Duodenal mucosa (tissue), 2 donors: ENCODE measurements around the gene DCP2.

ENCODE experiments used
- H3K27ac ChIP-seq: one replicate; pipeline ENCODE4 v1.7.0; 2013; ENCODE audit warnings: low read depth, low read length
- H3K27me3 ChIP-seq, 2 donors: one replicate each; pipeline ENCODE4 v1.7.0; 2013; ENCODE audit warnings: low read length in 2 of 2, control low read depth in 1 of 2; ENCODE audit not compliant: insufficient read depth in 2 of 2, control insufficient read depth in 1 of 2
- H3K36me3 ChIP-seq, 2 donors: one replicate each; pipeline ENCODE4 v1.7.0; 2013; ENCODE audit warnings: low read length in 2 of 2, control low read depth in 1 of 2; ENCODE audit not compliant: insufficient read depth in 2 of 2, control insufficient read depth in 1 of 2
- H3K4me1 ChIP-seq, 2 donors: one replicate each; pipeline ENCODE4 v1.7.0; 2013; ENCODE audit warnings: low read length in 2 of 2, control low read depth in 1 of 2; ENCODE audit not compliant: insufficient read depth in 2 of 2, control insufficient read depth in 1 of 2
- H3K4me3 ChIP-seq, 2 donors: one replicate each; pipeline ENCODE4 v1.7.0; 2013; ENCODE audit warnings: low read length in 2 of 2, low read depth in 1 of 2
- H3K9ac ChIP-seq, 2 donors: one replicate each; pipeline ENCODE4 v1.7.0; 2013; ENCODE audit warnings: low read length in 2 of 2, low read depth in 1 of 2
- H3K9me3 ChIP-seq, 2 donors: one replicate each; pipeline ENCODE4 v1.7.0; 2013; ENCODE audit warnings: low read length in 2 of 2, control low read depth in 1 of 2; ENCODE audit not compliant: control insufficient read depth in 1 of 2

The DCP2 gene

GRCh38 chr5:113017881-113018635 lies 41.5 kb downstream of the DCP2 start:
- no peaks in the 10 kb centered on the region for H3K9me3 ChIP-seq
- peaks cover 10 to 18% of the 10 kb centered on the region in 2 donors for H3K36me3 ChIP-seq
- peaks cover 0 to 10% of the 10 kb centered on the region in 2 donors for H3K4me1 ChIP-seq
- H3K4me3 ChIP-seq, result no peak overlapping the region
- no peaks in the 10 kb centered on the region for H3K27me3 ChIP-seq
- no peak overlapping the region for H3K9ac ChIP-seq
- H3K27ac ChIP-seq, result no peak overlapping the region

- Histone ChIP-seq H3K9me3 (no peaks in the 10 kb centered on the region), H3K36me3 (peaks cover 4 to 8% of the 10 kb centered on the region in 2 donors), H3K4me1 (peaks cover 0 to 10% of the 10 kb centered on the region in 2 donors), H3K9ac (no peak overlapping the region), H3K27me3 (no peaks in the 10 kb centered on the region), H3K4me3 (no peak overlapping the region), H3K27ac (no peak overlapping the region)
Measured at GRCh38 chr5:113020461-113021273, 44.1 kb downstream of the DCP2 start.

GRCh38 chr5:113022661-113023060 lies 46.1 kb downstream of the DCP2 start:
- H3K9me3 ChIP-seq, result no peaks in the 10 kb centered on the region
- H3K36me3 ChIP-seq, result peaks cover 6 to 21% of the 10 kb centered on the region in 2 donors
- no peak overlapping the region for H3K9ac ChIP-seq
- no peaks in the 10 kb centered on the region for H3K27me3 ChIP-seq
- peaks cover 0 to 10% of the 10 kb centered on the region in 2 donors for H3K4me1 ChIP-seq
- H3K4me3 ChIP-seq, result no peak overlapping the region
- H3K27ac ChIP-seq, result no peak overlapping the region

GRCh38 chr5:113024076-113024697 lies 47.6 kb downstream of the DCP2 start:
- H3K36me3 ChIP-seq, result peaks cover 6 to 21% of the 10 kb centered on the region in 2 donors
- H3K4me3 ChIP-seq, result no peak overlapping the region
- H3K4me1 ChIP-seq, result peaks cover 0 to 10% of the 10 kb centered on the region in 2 donors
- no peak overlapping the region for H3K9ac ChIP-seq
- H3K27me3 ChIP-seq, result no peaks in the 10 kb centered on the region
- no peaks in the 10 kb centered on the region for H3K9me3 ChIP-seq
- no peak overlapping the region for H3K27ac ChIP-seq

- H3K36me3 ChIP-seq, result peaks cover 1 to 21% of the 10 kb centered on the region in 2 donors
- no peaks in the 10 kb centered on the region for H3K27me3 ChIP-seq
- H3K9me3 ChIP-seq, result no peaks in the 10 kb centered on the region
- H3K4me3 ChIP-seq, result no peak overlapping the region
- peaks cover 0 to 10% of the 10 kb centered on the region in 2 donors for H3K4me1 ChIP-seq
- no peak overlapping the region for H3K9ac ChIP-seq
- no peak overlapping the region for H3K27ac ChIP-seq
Measured at GRCh38 chr5:113025596-113025995, 49.0 kb downstream of the DCP2 start.

GRCh38 chr5:113026211-113026610 lies 49.6 kb downstream of the DCP2 start:
- peaks cover 0 to 10% of the 10 kb centered on the region in 2 donors for H3K4me1 ChIP-seq
- no peak overlapping the region for H3K27ac ChIP-seq
- no peak overlapping the region for H3K9ac ChIP-seq
- no peaks in the 10 kb centered on the region for H3K27me3 ChIP-seq
- H3K36me3 ChIP-seq, result peaks cover 0 to 21% of the 10 kb centered on the region in 2 donors
- no peaks in the 10 kb centered on the region for H3K9me3 ChIP-seq
- no peak overlapping the region for H3K4me3 ChIP-seq

GRCh38 chr5:113027015-113027414 lies 50.4 kb downstream of the DCP2 start:
- H3K36me3 ChIP-seq, result peaks cover 0 to 21% of the 10 kb centered on the region in 2 donors
- no peak overlapping the region for H3K4me3 ChIP-seq

GRCh38 chr5:113027431-113027830 lies 50.8 kb downstream of the DCP2 start:
- Histone ChIP-seq H3K36me3 (peaks cover 0 to 21% of the 10 kb centered on the region in 2 donors), H3K27ac (no peak overlapping the region), H3K27me3 (no peaks in the 10 kb centered on the region), H3K9me3 (no peaks in the 10 kb centered on the region), H3K4me3 (no peak overlapping the region), H3K9ac (no peak overlapping the region), H3K4me1 (peaks cover 0 to 6% of the 10 kb centered on the region in 2 donors)

More at GRCh38 chr5:113027015-113027414, 50.4 kb downstream of the DCP2 start:
- Histone ChIP-seq H3K4me1 (peaks cover 0 to 10% of the 10 kb centered on the region in 2 donors), H3K27ac (no peak overlapping the region), H3K9me3 (no peaks in the 10 kb centered on the region), H3K9ac (no peak overlapping the region), H3K27me3 (no peaks in the 10 kb centered on the region)

GRCh38 chr5:113029614-113030013 lies 53.0 kb downstream of the DCP2 start:
- no peak overlapping the region for H3K27ac ChIP-seq
- no peaks in the 10 kb centered on the region for H3K9me3 ChIP-seq
- no peaks in the 10 kb centered on the region for H3K4me1 ChIP-seq
- H3K36me3 ChIP-seq, result peaks cover 0 to 21% of the 10 kb centered on the region in 2 donors
- no peaks in the 10 kb centered on the region for H3K27me3 ChIP-seq
- H3K4me3 ChIP-seq, result no peak overlapping the region
- H3K9ac ChIP-seq, result no peak overlapping the region

- Histone ChIP-seq H3K27ac (no peak overlapping the region), H3K36me3 (peaks cover 0 to 20% of the 10 kb centered on the region in 2 donors), H3K27me3 (no peaks in the 10 kb centered on the region), H3K9ac (no peak overlapping the region), H3K4me3 (no peak overlapping the region), H3K9me3 (no peaks in the 10 kb centered on the region), H3K4me1 (no peaks in the 10 kb centered on the region)
Measured at GRCh38 chr5:113031104-113031503, 54.5 kb downstream of the DCP2 start.
